Head of caudate nucleus (tissue), 42 donors: ENCODE measurements around the gene GALNT17.
A peak's percentile ranks its signal among the peaks of the same experiment; 100 is the strongest.

Experiments used
- DNase-seq, 42 donors: peaks; one replicate each; pipeline versions ENCODE4 v3.0.0 to v3.0.0-alpha.2; 2020 to 2021; ENCODE audit warnings: mixed read lengths in 7 of 42
- intact Hi-C: fragments of 100-400 bp; cut with DNase I; formaldehyde crosslinking; loops from one replicate; pipeline ENCODE4 v1.15.0; 2022

The GALNT17 gene

GRCh38 chr7:71506822-71507221 is 374.9 kb downstream of the GALNT17 start:
- DNase-seq, result no peak
- intact Hi-C loops, result no loop called here

- intact Hi-C loops, result no loop called here
- peak in 11 of 42 donors; percentile 3 to 49 (median 18) for DNase-seq
Measured at GRCh38 chr7:71507680-71508602, 376.0 kb downstream of the GALNT17 start.

- intact Hi-C loops, result no loop called here
- DNase-seq, result no peak
Measured at GRCh38 chr7:71509381-71509780, 377.4 kb downstream of the GALNT17 start.

GRCh38 chr7:71511361-71511807 is 379.4 kb downstream of the GALNT17 start:
- intact Hi-C loops, result no loop called here
- no peak for DNase-seq

- intact Hi-C loops, result no loop called here
- peak in 1 of 42 donors; percentile 24 for DNase-seq
Measured at GRCh38 chr7:71517940-71518699, 386.2 kb downstream of the GALNT17 start.

- no peak for DNase-seq
- intact Hi-C loops, result no loop called here
Measured at GRCh38 chr7:71518880-71519279, 386.9 kb downstream of the GALNT17 start.

GRCh38 chr7:71521506-71521905 is 389.6 kb downstream of the GALNT17 start:
- intact Hi-C loops, result no loop called here
- no peak for DNase-seq

- intact Hi-C loops, result no loop called here
- DNase-seq, result no peak
Measured at GRCh38 chr7:71526106-71526505, 394.2 kb downstream of the GALNT17 start.

- intact Hi-C loops, result no loop called here
- no peak for DNase-seq
Measured at GRCh38 chr7:71527213-71527612, 395.3 kb downstream of the GALNT17 start.

- DNase-seq, result no peak
- intact Hi-C loops, result no loop called here
Measured at GRCh38 chr7:71535616-71536015, 403.7 kb downstream of the GALNT17 start.

GRCh38 chr7:71538210-71538609 is 406.3 kb downstream of the GALNT17 start:
- DNase-seq, result no peak
- intact Hi-C loops, result no loop called here

- intact Hi-C loops, result no loop called here
- DNase-seq, result no peak
Measured at GRCh38 chr7:71539615-71540014, 407.7 kb downstream of the GALNT17 start.

GRCh38 chr7:71541707-71542353 is 409.9 kb downstream of the GALNT17 start:
- intact Hi-C loops, result no loop called here
- DNase-seq, result no peak

GRCh38 chr7:71543396-71543795 is 411.5 kb downstream of the GALNT17 start:
- DNase-seq, result no peak

GRCh38 chr7:71544816-71545215 is 412.9 kb downstream of the GALNT17 start:
- DNase-seq, result no peak
- intact Hi-C loops, result no loop called here

More at GRCh38 chr7:71543396-71543795, 411.5 kb downstream of the GALNT17 start:
- intact Hi-C loops, result no loop called here

GRCh38 chr7:71547426-71547825 is 415.5 kb downstream of the GALNT17 start:
- no peak for DNase-seq
- intact Hi-C loops, result no loop called here

GRCh38 chr7:71548746-71549145 is 416.8 kb downstream of the GALNT17 start:
- peak in 17 of 42 donors; percentile 12 to 60 (median 30) for DNase-seq
- intact Hi-C loops, result no loop called here

GRCh38 chr7:71553306-71553705 is 421.4 kb downstream of the GALNT17 start:
- DNase-seq, result no peak
- intact Hi-C loops, result no loop called here

GRCh38 chr7:71555758-71556157 is 423.8 kb downstream of the GALNT17 start:
- no peak for DNase-seq
- intact Hi-C loops, result no loop called here
